ENCODE data around the gene MRPL11.
"Not testable (repeated sequence)": the region's sequence is repeated elsewhere in the genome, so short reads cannot be mapped to it uniquely, and the experiment has no call there.

- not testable (repeated sequence) for TF ChIP-seq CTCF (IDR thresholded peaks at IDR 0.05; ENCODE audit: low read depth, low read length, missing input control); JUND (IDR thresholded peaks at IDR 0.05); MAX (IDR thresholded peaks at IDR 0.05); REST (IDR thresholded peaks at IDR 0.05); TAF1 (conservative IDR thresholded peaks at IDR 0.05); SP1 (IDR thresholded peaks at IDR 0.05); RAD21 (IDR thresholded peaks at IDR 0.05); ATF3 (IDR thresholded peaks at IDR 0.05); ZBTB33 (IDR thresholded peaks at IDR 0.05); YY1 (IDR thresholded peaks at IDR 0.05); HNF4G (IDR thresholded peaks at IDR 0.05); HNF4A (conservative IDR thresholded peaks at IDR 0.05)
Observed at GRCh38 chr11:66440101-66440939, 1.7 kb upstream of the MRPL11 start.
